ENCODE results near the gene IQCH.
"Not testable (repeated sequence)": the region's sequence is repeated elsewhere in the genome, so short reads cannot be mapped to it uniquely, and the experiment has no call there.

Gene IQCH

DNA sequence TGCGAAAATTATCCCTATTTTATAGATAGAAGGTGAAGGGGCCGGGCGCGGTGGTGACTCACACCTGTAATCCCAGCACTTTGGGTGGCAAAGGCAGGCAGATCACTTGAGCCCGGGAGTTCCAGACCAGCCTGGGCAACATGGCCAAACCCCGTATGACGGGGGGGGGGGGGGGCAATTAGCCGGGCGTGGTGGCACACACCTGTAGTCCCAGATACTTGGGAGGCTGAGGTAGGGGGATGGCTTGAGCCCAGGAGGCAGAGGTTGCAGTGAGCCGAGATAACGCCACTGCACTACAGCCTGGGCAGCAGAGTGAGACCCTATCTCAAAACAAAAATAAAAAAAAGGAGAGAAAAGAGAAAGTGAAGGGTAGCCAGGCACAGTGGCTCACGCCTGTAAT lies 1.5 kb upstream of the IQCH start:
- H3K36me3 ChIP-seq (ENCODE audit: insufficient read depth, low read length): no peaks in the 10 kb centered on the region
- no peak overlapping the region; the same call in 1 of the 2 replicates for H3K4me3 ChIP-seq
- no peak for DNase-seq (ENCODE audit: low read depth, low spot score)
- TF ChIP-seq FOXP2 (optimal IDR thresholded peaks at IDR 0.05; ENCODE audit: control extremely low read depth, extremely low read length, insufficient read depth) (no peak), EZH2 (IDR thresholded peaks at IDR 0.05) (no peak), POLR2AphosphoS5 (IDR thresholded peaks at IDR 0.05; ENCODE audit: borderline replicate concordance, low read depth, low read length) (no peak)
- H3K27ac ChIP-seq: no peak overlapping the region
- H3K9me3 ChIP-seq (ENCODE audit: low read depth, low read length): no peaks in the 10 kb centered on the region
- H3K9ac ChIP-seq (ENCODE audit: insufficient read length): no peak overlapping the region

- H3K4me3 ChIP-seq: peak overlapping the region; percentile 90
- no peaks in the 10 kb centered on the region for H3K9me3 ChIP-seq (ENCODE audit: low read depth, low read length)
- peak overlapping the region; percentile 85 for H3K9ac ChIP-seq (ENCODE audit: insufficient read length)
- H3K36me3 ChIP-seq (ENCODE audit: insufficient read depth, low read length): no peaks in the 10 kb centered on the region
- no peak overlapping the region; the same call in 1 of the 2 replicates for H3K27ac ChIP-seq
- TF ChIP-seq POLR2AphosphoS5 (IDR thresholded peaks at IDR 0.05; ENCODE audit: borderline replicate concordance, low read depth, low read length) (no peak), EZH2 (IDR thresholded peaks at IDR 0.05) (no peak), FOXP2 (optimal IDR thresholded peaks at IDR 0.05; ENCODE audit: control extremely low read depth, extremely low read length, insufficient read depth) (no peak)
- no peak for DNase-seq (ENCODE audit: low read depth, low spot score)
Measured at GRCh38 chr15:67253549-67254237, 893 bp upstream of the IQCH start.

- H3K9ac ChIP-seq (ENCODE audit: insufficient read length): no peak overlapping the region
- no peak for DNase-seq (ENCODE audit: low read depth, low spot score)
- no peaks in the 10 kb centered on the region for H3K9me3 ChIP-seq (ENCODE audit: low read depth, low read length)
- TF ChIP-seq POLR2AphosphoS5 (IDR thresholded peaks at IDR 0.05; ENCODE audit: borderline replicate concordance, low read depth, low read length): no peak
- TF ChIP-seq FOXP2 (optimal IDR thresholded peaks at IDR 0.05; ENCODE audit: control extremely low read depth, extremely low read length, insufficient read depth): no peak
- no peak for TF ChIP-seq EZH2 (IDR thresholded peaks at IDR 0.05)
- no peak overlapping the region for H3K4me3 ChIP-seq
- no peak overlapping the region for H3K27ac ChIP-seq
- no peaks in the 10 kb centered on the region for H3K36me3 ChIP-seq (ENCODE audit: insufficient read depth, low read length)
Measured at GRCh38 chr15:67256051-67256450, 1.5 kb downstream of the IQCH start.

- H3K4me3 ChIP-seq; H3K9ac ChIP-seq (ENCODE audit: insufficient read length); H3K36me3 ChIP-seq (ENCODE audit: insufficient read depth, low read length); DNase-seq (ENCODE audit: low read depth, low spot score); H3K27ac ChIP-seq; H3K9me3 ChIP-seq (ENCODE audit: low read depth, low read length): not testable (repeated sequence)
Measured at GRCh38 chr15:67258412-67258811, 3.8 kb downstream of the IQCH start.

DNA sequence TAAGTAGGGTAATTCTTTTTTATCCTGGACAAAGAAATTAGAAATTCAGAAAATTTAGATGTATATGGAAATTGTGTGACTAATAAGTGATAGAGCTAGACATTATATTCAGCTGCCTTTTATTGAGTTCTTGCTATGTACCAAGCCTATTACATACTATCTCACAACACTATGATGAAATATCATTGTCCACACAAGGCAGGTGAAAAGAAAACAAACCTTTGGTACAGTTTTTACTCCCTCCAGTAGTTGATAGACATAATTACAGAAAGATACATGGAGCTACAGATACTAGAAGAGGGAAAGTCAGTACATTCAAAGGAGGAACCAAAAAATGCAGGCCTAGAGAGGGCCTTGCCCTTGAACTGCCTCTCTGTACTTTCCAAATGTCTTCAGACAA lies 4.8 kb downstream of the IQCH start:
- TF ChIP-seq POLR2AphosphoS5 (IDR thresholded peaks at IDR 0.05; ENCODE audit: borderline replicate concordance, low read depth, low read length) (no peak), FOXP2 (optimal IDR thresholded peaks at IDR 0.05; ENCODE audit: control extremely low read depth, extremely low read length, insufficient read depth) (no peak), EZH2 (IDR thresholded peaks at IDR 0.05) (no peak)

DNA sequence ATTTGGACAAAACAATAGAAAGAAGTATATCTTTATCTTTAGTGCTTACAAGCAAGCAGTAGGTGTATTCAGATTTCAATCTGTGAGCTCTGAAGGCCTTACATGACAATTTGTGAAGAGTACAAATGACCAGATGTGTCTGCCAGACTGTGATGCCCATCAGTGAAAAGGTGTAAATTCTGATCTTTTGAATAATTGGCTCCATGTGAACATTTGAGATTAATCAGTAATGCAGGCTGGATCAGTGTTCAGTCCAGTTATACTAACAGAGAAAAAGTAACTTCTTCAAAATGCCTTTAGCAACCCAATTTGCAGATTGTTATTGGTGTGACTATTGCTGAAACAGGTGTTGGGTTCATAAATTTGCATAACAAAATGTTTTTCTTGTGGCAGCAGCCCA lies 5.2 kb downstream of the IQCH start:
- no peak overlapping the region for H3K27ac ChIP-seq
- H3K4me3 ChIP-seq: no peak overlapping the region
- no peak for DNase-seq (ENCODE audit: low read depth, low spot score)
- no peak overlapping the region for H3K9ac ChIP-seq (ENCODE audit: insufficient read length)
- H3K36me3 ChIP-seq (ENCODE audit: insufficient read depth, low read length): no peaks in the 10 kb centered on the region
- no peak for TF ChIP-seq FOXP2 (optimal IDR thresholded peaks at IDR 0.05; ENCODE audit: control extremely low read depth, extremely low read length, insufficient read depth)
- no peak for TF ChIP-seq POLR2AphosphoS5 (IDR thresholded peaks at IDR 0.05; ENCODE audit: borderline replicate concordance, low read depth, low read length)
- no peak for TF ChIP-seq EZH2 (IDR thresholded peaks at IDR 0.05)
- H3K9me3 ChIP-seq (ENCODE audit: low read depth, low read length): no peaks in the 10 kb centered on the region

More for the DNA sequence above, 4.8 kb downstream of the IQCH start:
- Histone ChIP-seq H3K4me3 (no peak overlapping the region), H3K9ac (ENCODE audit: insufficient read length) (no peak overlapping the region), H3K27ac (no peak overlapping the region), H3K36me3 (ENCODE audit: insufficient read depth, low read length) (no peaks in the 10 kb centered on the region), H3K9me3 (ENCODE audit: low read depth, low read length) (no peaks in the 10 kb centered on the region)
- DNase-seq (ENCODE audit: low read depth, low spot score): no peak

DNA sequence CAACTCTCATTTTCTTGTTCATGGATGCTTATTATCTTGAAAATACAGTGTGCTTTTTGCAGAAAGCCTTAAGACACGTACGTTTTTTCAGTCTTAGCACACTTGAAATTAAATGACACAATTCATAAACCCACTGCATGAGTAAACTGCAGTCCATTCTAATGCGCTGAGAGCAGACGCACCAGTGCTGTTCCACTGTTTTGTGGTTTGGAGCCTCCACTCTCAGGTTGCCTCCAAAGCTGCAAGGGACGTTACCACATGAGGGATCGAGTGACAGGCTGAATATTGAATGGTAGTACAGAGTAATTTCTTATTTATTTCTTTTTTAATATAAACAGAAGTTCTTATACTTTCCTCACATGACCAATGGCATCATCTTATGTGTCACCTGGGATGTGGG lies 12.3 kb downstream of the IQCH start:
- Histone ChIP-seq H3K9ac (ENCODE audit: insufficient read length) (no peak overlapping the region), H3K36me3 (ENCODE audit: insufficient read depth, low read length) (no peaks in the 10 kb centered on the region), H3K4me3 (no peak overlapping the region), H3K9me3 (ENCODE audit: low read depth, low read length) (no peaks in the 10 kb centered on the region), H3K27ac (no peak overlapping the region)
- no peak for DNase-seq (ENCODE audit: low read depth, low spot score)
- TF ChIP-seq POLR2AphosphoS5 (IDR thresholded peaks at IDR 0.05; ENCODE audit: borderline replicate concordance, low read depth, low read length) (no peak), FOXP2 (optimal IDR thresholded peaks at IDR 0.05; ENCODE audit: control extremely low read depth, extremely low read length, insufficient read depth) (no peak), EZH2 (IDR thresholded peaks at IDR 0.05) (no peak)

GRCh38 chr15:67267440-67267839 lies 12.9 kb downstream of the IQCH start:
- Histone ChIP-seq H3K27ac (no peak overlapping the region), H3K36me3 (ENCODE audit: insufficient read depth, low read length) (no peaks in the 10 kb centered on the region), H3K9me3 (ENCODE audit: low read depth, low read length) (no peaks in the 10 kb centered on the region), H3K4me3 (no peak overlapping the region), H3K9ac (ENCODE audit: insufficient read length) (no peak overlapping the region)
- DNase-seq (ENCODE audit: low read depth, low spot score): no peak
- TF ChIP-seq EZH2 (IDR thresholded peaks at IDR 0.05) (no peak), POLR2AphosphoS5 (IDR thresholded peaks at IDR 0.05; ENCODE audit: borderline replicate concordance, low read depth, low read length) (no peak), FOXP2 (optimal IDR thresholded peaks at IDR 0.05; ENCODE audit: control extremely low read depth, extremely low read length, insufficient read depth) (no peak)
